Raji (cell line): ENCODE results near the gene MTPN.

ENCODE experiments used
- POLR2A ChIP-seq: IDR thresholded peaks from 2 replicates; pipeline ENCODE4 v1.6.1; 2011; ENCODE audit warnings: low read depth, low read length, control low read depth; ENCODE audit not compliant: insufficient read depth

Gene MTPN

GRCh38 chr7:135970682-135971365 is 6.3 kb downstream of the MTPN start:
- TF ChIP-seq POLR2A: no peak

GRCh38 chr7:135970045-135970444 is 7.1 kb downstream of the MTPN start:
- no peak for TF ChIP-seq POLR2A

- TF ChIP-seq POLR2A: no peak
These were observed 10.7 kb downstream of the MTPN start for GRCh38 chr7:135966341-135967043.

GRCh38 chr7:135965602-135966001 is 11.6 kb downstream of the MTPN start:
- TF ChIP-seq POLR2A: no peak

GRCh38 chr7:135964791-135965190 is 12.4 kb downstream of the MTPN start:
- TF ChIP-seq POLR2A: no peak

GRCh38 chr7:135964274-135964673 is 12.9 kb downstream of the MTPN start:
- TF ChIP-seq POLR2A: no peak

GRCh38 chr7:135962802-135963201 is 14.4 kb downstream of the MTPN start:
- TF ChIP-seq POLR2A: no peak

GRCh38 chr7:135960709-135961451 is 16.3 kb downstream of the MTPN start:
- no peak for TF ChIP-seq POLR2A

- no peak for TF ChIP-seq POLR2A
These were observed 17.4 kb downstream of the MTPN start for GRCh38 chr7:135959646-135960363.

GRCh38 chr7:135958173-135958572 is 19.0 kb downstream of the MTPN start:
- no peak for TF ChIP-seq POLR2A

- no peak for TF ChIP-seq POLR2A
These were observed 19.5 kb downstream of the MTPN start for GRCh38 chr7:135957627-135958026.

- TF ChIP-seq POLR2A: no peak
These were observed 20.8 kb downstream of the MTPN start for GRCh38 chr7:135956393-135956792.

- TF ChIP-seq POLR2A: no peak
These were observed 26.2 kb downstream of the MTPN start for GRCh38 chr7:135950972-135951371.

GRCh38 chr7:135950429-135950828 is 26.7 kb downstream of the MTPN start:
- no peak for TF ChIP-seq POLR2A

GRCh38 chr7:135946289-135947055 is 30.7 kb downstream of the MTPN start:
- TF ChIP-seq POLR2A: no peak

- no peak for TF ChIP-seq POLR2A
These were observed 32.4 kb downstream of the MTPN start for GRCh38 chr7:135944753-135945152.
